GM23248 (cell line): Measurements from ENCODE around the gene PHRF1. TPM values are rescaled to one million over a fixed set of nuclear protein-coding genes. Genes with fewer than 3 reads are reported as not detected.
A peak's percentile ranks its signal among the peaks of the same experiment; 100 is the strongest.

Experiments
- DNase-seq: peaks from one replicate; pipeline ENCODE4 v3.0.0-alpha.2; 2015
- H2AFZ ChIP-seq: fragments of 200-600 bp; sonication (generic); 2 replicates; pipeline ENCODE4 v1.6.1; 2016; ENCODE audit warnings: antibody characterized with exemption
- H3F3A ChIP-seq: fragments of 200-600 bp; sonication (generic); 2 replicates; pipeline ENCODE4 v1.6.1; 2016; ENCODE audit warnings: mild to moderate bottlenecking, antibody characterized with exemption, mixed run types; ENCODE audit not compliant: insufficient read depth
- H3K27ac ChIP-seq: fragments of 200-600 bp; sonication (generic); 2 replicates; pipeline ENCODE4 v1.5.1; 2016; ENCODE audit warnings: mild to moderate bottlenecking
- H3K27me3 ChIP-seq: fragments of 200-600 bp; sonication (generic); replicated peaks from 2 replicates; pipeline ENCODE4 v1.6.1; 2016; ENCODE audit warnings: mild to moderate bottlenecking; ENCODE audit not compliant: insufficient read depth
- H3K36me3 ChIP-seq: fragments of 200-600 bp; sonication (generic); 2 replicates; pipeline ENCODE4 v1.6.1; 2016; ENCODE audit warnings: low read depth, mild to moderate bottlenecking
- H3K4me1 ChIP-seq: fragments of 200-600 bp; sonication (generic); 2 replicates; pipeline ENCODE4 v1.6.1; 2016; ENCODE audit warnings: mild to moderate bottlenecking; ENCODE audit not compliant: insufficient read depth
- H3K4me2 ChIP-seq: fragments of 200-600 bp; sonication (generic); one replicate; pipeline ENCODE4 v1.6.1; 2016; ENCODE audit warnings: mild to moderate bottlenecking; ENCODE audit not compliant: unreplicated experiment
- H3K4me3 ChIP-seq: fragments of 200-600 bp; sonication (generic); 2 replicates; pipeline ENCODE4 v1.5.1; 2016; ENCODE audit warnings: mild to moderate bottlenecking
- H3K79me2 ChIP-seq: fragments of 200-600 bp; sonication (generic); 2 replicates; pipeline ENCODE4 v1.6.1; 2016; ENCODE audit warnings: mild to moderate bottlenecking; ENCODE audit not compliant: insufficient read depth
- H3K9ac ChIP-seq: fragments of 200-600 bp; sonication (generic); 2 replicates; pipeline ENCODE4 v1.6.1; 2016; ENCODE audit warnings: mild to moderate bottlenecking
- H3K9me2 ChIP-seq: fragments of 200-600 bp; sonication (generic); 2 replicates; pipeline ENCODE4 v1.6.1; 2016; ENCODE audit warnings: mixed run types, mild to moderate bottlenecking, moderate library complexity; ENCODE audit not compliant: insufficient read depth
- H3K9me3 ChIP-seq: fragments of 200-600 bp; sonication (generic); one replicate; pipeline ENCODE4 v1.6.1; 2017; ENCODE audit warnings: low read depth
- H4K20me1 ChIP-seq: fragments of 200-600 bp; sonication (generic); 2 replicates; pipeline ENCODE4 v1.6.0; 2016; ENCODE audit not compliant: insufficient read depth
- EZH2 ChIP-seq: fragments of 200-600 bp; sonication (generic); IDR thresholded peaks from 2 replicates; pipeline ENCODE4 v1.6.1; 2018; ENCODE audit warnings: antibody characterized with exemption, mild to moderate bottlenecking; ENCODE audit not compliant: insufficient read depth, poor library complexity, severe bottlenecking
- EZH2phosphoT487 ChIP-seq: fragments of 200-600 bp; sonication (generic); IDR thresholded peaks from 2 replicates; pipeline ENCODE4 v1.6.1; 2018; ENCODE audit warnings: antibody characterized with exemption, moderate library complexity, mild to moderate bottlenecking, low read depth; ENCODE audit not compliant: insufficient read depth
- WGBS, 2 experiments: methylation state at CpG; one replicate each; pipeline ENCODE4 v1.1.6; 2015 to 2017; ENCODE audit warnings: low lambda C conversion rate in 2 of 2, low coverage in 1 of 2; ENCODE audit errors: missing lambda C conversion rate in 2 of 2; 5-methylcytosine and 5-hydroxymethylcytosine counted together
- in situ Hi-C: fragments of 300-500 bp; cut with MboI; formaldehyde crosslinking; loops from 2 replicates; pipeline ENCODE4 v1.15.0; 2020
- polyA plus RNA-seq: library from polyadenylated mRNA; unstranded; fragments of >200 nt; fragmentation: Nextera tagmentation; extraction: Ambion mirVana; gene quantifications from 2 replicates; pipeline ENCODE4 v1.2.1, GENCODE V29; 2016
- total RNA-seq: library from RNA; depleted of rRNA; stranded (reverse); fragments of >200 nt; shearing (Covaris generic); gene quantifications from 2 replicates; pipeline ENCODE4 v1.2.3, GENCODE V29; 2014

The PHRF1 gene
- total and polyA plus RNA-seq, 2 experiments from 2014 or later, result 10.9 to 27.7 TPM

DNA sequence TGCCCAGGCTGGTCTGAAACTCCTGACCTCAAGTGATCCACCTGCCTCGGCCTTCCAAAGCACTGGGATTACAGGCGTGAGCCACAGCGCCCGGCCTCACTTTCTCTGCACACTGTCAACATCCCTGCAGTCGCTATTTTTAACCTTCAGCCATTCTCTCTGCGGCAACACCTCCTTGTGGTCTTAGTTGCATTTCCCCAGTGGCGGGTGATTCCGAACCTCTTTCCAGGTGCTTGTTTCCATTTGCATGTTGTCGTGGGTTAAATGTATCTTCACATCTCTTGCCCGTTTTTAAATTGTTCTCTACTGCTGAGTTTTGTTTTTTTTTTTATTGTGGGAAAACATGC lies 52.9 kb downstream of the PHRF1 start:
- Histone ChIP-seq H3K79me2 (no peaks in the 10 kb centered on the region), H4K20me1 (no peaks in the 10 kb centered on the region), H3K27me3 (no peaks in the 10 kb centered on the region), H3K27ac (no peak overlapping the region), H3K36me3 (no peaks in the 10 kb centered on the region), H2AFZ (no peak overlapping the region), H3F3A (peaks cover 10% of the 10 kb centered on the region), H3K9me3 (no peaks in the 10 kb centered on the region), H3K4me1 (peaks cover 5% of the 10 kb centered on the region), H3K9ac (peak overlapping the region; percentile 48), H3K9me2 (no peaks in the 10 kb centered on the region), H3K4me2 (peak overlapping the region; percentile 14), H3K4me3 (no peak overlapping the region)
- TF ChIP-seq EZH2 (no peak), EZH2phosphoT487 (no peak)
- in situ Hi-C loops, result no loop called here
- DNase-seq, result no peak
- 80 to 81% methylated on average over 10 of the region's 10 CpGs for WGBS, 2 experiments

DNA sequence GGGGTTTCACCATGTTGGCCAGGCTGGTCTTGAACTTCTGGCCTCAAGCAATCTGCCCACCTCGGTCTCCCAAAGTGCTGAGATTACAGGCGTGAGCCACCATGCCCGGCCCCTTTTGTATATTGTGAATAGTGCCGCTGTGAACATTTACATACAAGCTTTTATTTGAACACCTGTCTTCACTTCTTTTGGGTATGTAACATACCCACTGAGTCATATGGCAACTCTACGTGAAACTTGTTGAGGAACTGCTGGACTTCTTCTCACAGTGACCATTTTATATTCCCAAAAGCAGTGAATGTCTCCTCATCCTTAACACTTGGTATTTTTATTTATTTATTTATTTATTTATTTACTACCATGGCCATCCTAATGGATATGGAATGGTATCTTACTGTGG lies 54.6 kb downstream of the PHRF1 start:
- no peak for DNase-seq

DNA sequence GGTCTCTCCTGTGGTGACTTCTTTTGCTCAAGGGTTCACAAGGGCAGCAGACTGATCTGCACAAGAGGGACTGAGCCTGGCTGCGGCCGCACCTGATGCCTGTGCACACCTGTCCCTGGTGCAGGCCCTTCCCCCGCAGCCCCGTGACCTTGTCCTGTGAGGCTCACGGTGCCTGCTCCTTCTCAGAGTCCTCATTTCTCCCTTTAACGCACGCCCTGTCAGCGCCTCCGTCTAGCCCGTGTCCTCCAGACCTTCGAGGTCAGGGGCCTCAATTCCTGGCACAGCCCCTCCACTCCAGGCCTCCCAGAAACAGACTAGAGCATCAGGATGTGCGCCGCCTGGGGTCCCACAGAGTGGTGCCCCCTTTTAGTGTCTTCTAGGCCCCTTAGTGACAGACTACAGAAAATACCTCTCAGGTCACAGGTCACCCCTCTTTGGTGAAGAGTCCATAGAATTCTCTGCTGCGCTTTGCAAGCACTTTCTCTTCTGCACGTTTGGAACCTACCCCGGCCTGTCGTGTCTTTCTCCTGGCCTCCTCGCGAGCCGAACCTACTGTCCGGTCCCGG lies 59.8 kb downstream of the PHRF1 start:
- Histone ChIP-seq H3K9me3 (no peaks in the 10 kb centered on the region), H4K20me1 (no peaks in the 10 kb centered on the region), H2AFZ (no peak overlapping the region), H3K79me2 (no peaks in the 10 kb centered on the region), H3K27me3 (peaks cover 15% of the 10 kb centered on the region; the same call in 1 of the 2 replicates), H3K4me1 (peaks cover 7% of the 10 kb centered on the region), H3K4me3 (no peak overlapping the region), H3F3A (peaks cover 10% of the 10 kb centered on the region; the same call in 1 of the 2 replicates), H3K9me2 (no peaks in the 10 kb centered on the region), H3K27ac (no peak overlapping the region), H3K4me2 (no peak overlapping the region), H3K9ac (no peak overlapping the region), H3K36me3 (no peaks in the 10 kb centered on the region)
- WGBS, 2 experiments, result 66 to 67% methylated on average over 22 of the region's 22 CpGs
- DNase-seq, result no peak
- in situ Hi-C loops, result no loop called here
- TF ChIP-seq EZH2phosphoT487, result no peak
- no peak for TF ChIP-seq EZH2

More for the DNA sequence above, 54.6 kb downstream of the PHRF1 start:
- Histone ChIP-seq H3K4me3 (no peak overlapping the region), H3K27ac (no peak overlapping the region), H2AFZ (no peak overlapping the region), H4K20me1 (no peaks in the 10 kb centered on the region), H3K36me3 (no peaks in the 10 kb centered on the region), H3K9ac (no peak overlapping the region), H3K27me3 (no peaks in the 10 kb centered on the region), H3K79me2 (no peaks in the 10 kb centered on the region), H3K4me2 (no peak overlapping the region), H3K9me3 (no peaks in the 10 kb centered on the region), H3K4me1 (peaks cover 5% of the 10 kb centered on the region), H3K9me2 (no peaks in the 10 kb centered on the region), H3F3A (peaks cover 16% of the 10 kb centered on the region)
- TF ChIP-seq EZH2 (no peak), EZH2phosphoT487 (no peak)
- in situ Hi-C loops, result no loop called here
- 91 to 95% methylated on average over 5 of the region's 5 CpGs for WGBS, 2 experiments

DNA sequence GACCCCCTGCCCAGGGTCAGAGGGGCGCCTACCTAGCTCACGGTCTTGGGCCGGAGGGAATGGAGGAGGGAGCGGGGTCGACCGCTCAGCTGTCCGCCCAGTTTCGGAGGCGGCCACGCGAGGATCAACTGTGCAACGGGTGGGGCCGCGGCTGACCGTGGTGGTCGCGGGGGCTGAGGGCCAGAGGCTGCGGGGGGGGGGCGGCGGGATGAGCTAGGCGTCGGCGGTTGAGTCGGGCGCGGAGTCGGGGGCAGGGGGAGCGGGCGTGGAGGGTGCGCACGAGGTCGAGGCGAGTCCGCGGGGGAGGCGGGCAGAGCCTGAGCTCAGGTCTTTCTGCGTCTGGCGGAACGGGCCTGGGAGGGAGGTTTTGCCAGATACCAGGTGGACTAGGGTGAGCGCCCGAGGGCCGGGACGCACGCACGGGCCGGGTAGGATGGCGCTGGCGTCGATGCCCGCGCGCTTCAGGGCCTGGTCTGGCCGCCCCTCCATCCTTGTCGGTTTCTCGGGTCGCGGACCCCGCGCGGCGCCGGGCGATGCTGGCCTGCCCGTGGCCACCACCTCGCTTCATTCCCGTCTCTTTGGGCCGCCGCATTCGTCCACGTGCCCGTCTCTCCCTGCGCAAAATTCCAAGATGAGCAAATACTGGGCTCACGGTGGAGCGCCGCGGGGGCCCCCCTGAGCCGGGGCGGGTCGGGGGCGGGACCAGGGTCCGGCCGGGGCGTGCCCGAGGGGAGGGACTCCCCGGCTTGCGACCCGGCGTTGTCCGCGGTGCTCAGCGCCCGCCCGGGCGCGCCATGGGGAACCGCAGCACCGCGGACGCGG lies 60.5 kb downstream of the PHRF1 start, which contains the start of gene DRD4:
TSS of gene DRD4 (plus strand) at position 759 of the 822 bp plus-strand sequence. CDS start at position 795, 36 bp downstream.
- H3F3A ChIP-seq, result peaks cover 10% of the 10 kb centered on the region; the same call in 1 of the 2 replicates
- no peaks in the 10 kb centered on the region for H4K20me1 ChIP-seq
- no peaks in the 10 kb centered on the region for H3K9me3 ChIP-seq
- TF ChIP-seq EZH2phosphoT487 (no peak), EZH2 (peak; percentile 42)
- H3K36me3 ChIP-seq, result no peaks in the 10 kb centered on the region
- no peak within 1 kb of the TSS for H3K27ac ChIP-seq
- H3K4me1 ChIP-seq, result peaks cover 7% of the 10 kb centered on the region
- in situ Hi-C loops, result no loop called here
- peak within 1 kb of the TSS; percentile 29 for H3K4me2 ChIP-seq
- DNase-seq, result peak; percentile 66
- no peak within 1 kb of the TSS for H3K9ac ChIP-seq
- whole genome bisulfite sequencing, 2 experiments, result 6 to 19% methylated on average over 33 to 68 of the region's 100 CpGs
- no peaks in the 10 kb centered on the region for H3K9me2 ChIP-seq
- peak within 1 kb of the TSS; percentile 35 for H3K4me3 ChIP-seq
- H3K27me3 ChIP-seq, result peaks cover 15% of the 10 kb centered on the region; the same call in 1 of the 2 replicates
- no peak within 1 kb of the TSS for H2AFZ ChIP-seq
- H3K79me2 ChIP-seq, result no peaks in the 10 kb centered on the region
